ENCODE data around the gene TBL1XR1.

TBL1XR1 gene

GRCh38 chr3:177137774-177138705 is 59.2 kb downstream of the TBL1XR1 start:
- DNase-seq = no peak

GRCh38 chr3:177136741-177137140 is 60.5 kb downstream of the TBL1XR1 start:
- no peak for DNase-seq

- DNase-seq = no peak
These were observed 61.3 kb downstream of the TBL1XR1 start for GRCh38 chr3:177135841-177136492.

- DNase-seq = no peak
These were observed 62.5 kb downstream of the TBL1XR1 start for GRCh38 chr3:177134816-177135210.

GRCh38 chr3:177133860-177134815 is 63.1 kb downstream of the TBL1XR1 start:
- no peak for DNase-seq

- DNase-seq = no peak
These were observed 65.2 kb downstream of the TBL1XR1 start for GRCh38 chr3:177131927-177132636.

GRCh38 chr3:177127008-177127407 is 70.3 kb downstream of the TBL1XR1 start:
- DNase-seq = no peak

- no peak for DNase-seq
These were observed 71.1 kb downstream of the TBL1XR1 start for GRCh38 chr3:177126015-177126773.

- DNase-seq = no peak
These were observed 72.4 kb downstream of the TBL1XR1 start for GRCh38 chr3:177124882-177125281.

- no peak for DNase-seq
These were observed 73.5 kb downstream of the TBL1XR1 start for GRCh38 chr3:177123822-177124221.

- DNase-seq = no peak
These were observed 75.0 kb downstream of the TBL1XR1 start for GRCh38 chr3:177122183-177122856.

GRCh38 chr3:177119829-177120228 is 77.5 kb downstream of the TBL1XR1 start:
- no peak for DNase-seq

GRCh38 chr3:177114253-177114652 is 83.0 kb downstream of the TBL1XR1 start:
- no peak for DNase-seq

GRCh38 chr3:177111541-177111949 is 85.7 kb downstream of the TBL1XR1 start:
- no peak for DNase-seq

GRCh38 chr3:177110895-177111294 is 86.4 kb downstream of the TBL1XR1 start:
- no peak for DNase-seq

GRCh38 chr3:177110386-177110785 is 86.9 kb downstream of the TBL1XR1 start:
- no peak for DNase-seq

- DNase-seq = no peak
These were observed 87.5 kb downstream of the TBL1XR1 start for GRCh38 chr3:177109688-177110330.

- DNase-seq = no peak
These were observed 88.6 kb downstream of the TBL1XR1 start for GRCh38 chr3:177108648-177109047.

GRCh38 chr3:177107461-177108239 is 89.6 kb downstream of the TBL1XR1 start:
- no peak for DNase-seq

GRCh38 chr3:177106594-177106993 is 90.7 kb downstream of the TBL1XR1 start:
- DNase-seq = no peak
